OCI-LY3 (cell line): Measurements from ENCODE around the gene PNLDC1.

Experiments used
- H2AFZ ChIP-seq: fragments of 200-600, 300-600 bp; shearing (Covaris generic); 2 replicates; pipeline ENCODE4 v1.6.0; 2014; ENCODE audit warnings: antibody characterized with exemption, low read depth, low read length
- H3K27ac ChIP-seq: fragments of 200-600, 300-600 bp; sonication (generic); 2 replicates; pipeline ENCODE4 v1.5.1; 2014; ENCODE audit warnings: mild to moderate bottlenecking, low read length, moderate library complexity, mixed read lengths
- H3K27me3 ChIP-seq: fragments of 200-600, 300-600 bp; sonication (generic); 2 replicates; pipeline ENCODE4 v1.6.1; 2014; ENCODE audit warnings: low read depth, low read length, mixed read lengths
- H3K36me3 ChIP-seq: fragments of 200-600, 300-600 bp; sonication (generic); replicated peaks from 2 replicates; pipeline ENCODE3; 2014; ENCODE audit warnings: low read depth, low read length, mixed read lengths
- H3K4me1 ChIP-seq: fragments of 300-600, 200-600 bp; sonication (generic); 2 replicates; pipeline ENCODE4 v1.6.1; 2014; ENCODE audit warnings: low read length, mixed read lengths
- H3K4me2 ChIP-seq: fragments of 200-600, 300-600 bp; sonication (generic); 2 replicates; pipeline ENCODE4 v1.6.1; 2014; ENCODE audit warnings: low read length, mixed read lengths
- H3K4me3 ChIP-seq: fragments of 300-600, 200-600 bp; sonication (generic); 2 replicates; pipeline ENCODE4 v1.5.1; 2014; ENCODE audit warnings: antibody characterized with exemption, mild to moderate bottlenecking, low read length, moderate library complexity
- H3K79me2 ChIP-seq: fragments of 300-600, 200-600 bp; shearing (Covaris generic); 2 replicates; pipeline ENCODE4 v1.6.1; 2014; ENCODE audit warnings: mild to moderate bottlenecking, low read length, mixed read lengths
- H3K9ac ChIP-seq: fragments of 300-600, 200-600 bp; shearing (Covaris generic); 2 replicates; pipeline ENCODE4 v1.6.0; 2014; ENCODE audit warnings: mild to moderate bottlenecking, low read length, moderate library complexity
- H3K9me3 ChIP-seq: fragments of 200-600, 300-600 bp; shearing (Covaris generic); 2 replicates; pipeline ENCODE4 v1.6.1; 2014; ENCODE audit warnings: low read length, mixed read lengths; ENCODE audit not compliant: insufficient read depth
- H4K20me1 ChIP-seq: fragments of 200-600, 300-600 bp; sonication (generic); 2 replicates; pipeline ENCODE4 v1.6.1; 2016; ENCODE audit warnings: low read length, mixed read lengths; ENCODE audit not compliant: insufficient read depth
- EZH2phosphoT487 ChIP-seq: fragments of 200-600 bp; shearing (Covaris generic); IDR thresholded peaks from 2 replicates; pipeline ENCODE4 v1.6.1; 2018; ENCODE audit warnings: antibody characterized with exemption, mixed run types, low read depth
- TF ChIP-seq, protein P1 (sequence below): fragments of 200-600, 300-600 bp; sonication (generic); IDR thresholded peaks from 2 replicates; pipeline ENCODE4 v1.5.1; 2014; ENCODE audit warnings: antibody characterized with exemption, low read length, low read depth

The PNLDC1 gene

GRCh38 chr6:159788753-159789376, 11.2 kb upstream of the PNLDC1 start:
- H3K4me1 ChIP-seq = peaks cover 21% of the 10 kb centered on the region
- H3K4me3 ChIP-seq = peak overlapping the region; percentile 94
- H3K9ac ChIP-seq = peak overlapping the region; percentile 94
- peak overlapping the region; percentile 71 for H3K4me2 ChIP-seq
- no peaks in the 10 kb centered on the region for H3K9me3 ChIP-seq
- peaks cover 37% of the 10 kb centered on the region for H3K36me3 ChIP-seq
- H3K27ac ChIP-seq = peak overlapping the region; percentile 67
- H4K20me1 ChIP-seq = peaks cover 9% of the 10 kb centered on the region
- H3K27me3 ChIP-seq = no peaks in the 10 kb centered on the region
- no peak overlapping the region for H2AFZ ChIP-seq
- peaks cover 86% of the 10 kb centered on the region for H3K79me2 ChIP-seq
- TF ChIP-seq EZH2phosphoT487 = no peak
- TF ChIP-seq, protein P1, sequence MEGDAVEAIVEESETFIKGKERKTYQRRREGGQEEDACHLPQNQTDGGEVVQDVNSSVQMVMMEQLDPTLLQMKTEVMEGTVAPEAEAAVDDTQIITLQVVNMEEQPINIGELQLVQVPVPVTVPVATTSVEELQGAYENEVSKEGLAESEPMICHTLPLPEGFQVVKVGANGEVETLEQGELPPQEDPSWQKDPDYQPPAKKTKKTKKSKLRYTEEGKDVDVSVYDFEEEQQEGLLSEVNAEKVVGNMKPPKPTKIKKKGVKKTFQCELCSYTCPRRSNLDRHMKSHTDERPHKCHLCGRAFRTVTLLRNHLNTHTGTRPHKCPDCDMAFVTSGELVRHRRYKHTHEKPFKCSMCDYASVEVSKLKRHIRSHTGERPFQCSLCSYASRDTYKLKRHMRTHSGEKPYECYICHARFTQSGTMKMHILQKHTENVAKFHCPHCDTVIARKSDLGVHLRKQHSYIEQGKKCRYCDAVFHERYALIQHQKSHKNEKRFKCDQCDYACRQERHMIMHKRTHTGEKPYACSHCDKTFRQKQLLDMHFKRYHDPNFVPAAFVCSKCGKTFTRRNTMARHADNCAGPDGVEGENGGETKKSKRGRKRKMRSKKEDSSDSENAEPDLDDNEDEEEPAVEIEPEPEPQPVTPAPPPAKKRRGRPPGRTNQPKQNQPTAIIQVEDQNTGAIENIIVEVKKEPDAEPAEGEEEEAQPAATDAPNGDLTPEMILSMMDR = no peak

DNA sequence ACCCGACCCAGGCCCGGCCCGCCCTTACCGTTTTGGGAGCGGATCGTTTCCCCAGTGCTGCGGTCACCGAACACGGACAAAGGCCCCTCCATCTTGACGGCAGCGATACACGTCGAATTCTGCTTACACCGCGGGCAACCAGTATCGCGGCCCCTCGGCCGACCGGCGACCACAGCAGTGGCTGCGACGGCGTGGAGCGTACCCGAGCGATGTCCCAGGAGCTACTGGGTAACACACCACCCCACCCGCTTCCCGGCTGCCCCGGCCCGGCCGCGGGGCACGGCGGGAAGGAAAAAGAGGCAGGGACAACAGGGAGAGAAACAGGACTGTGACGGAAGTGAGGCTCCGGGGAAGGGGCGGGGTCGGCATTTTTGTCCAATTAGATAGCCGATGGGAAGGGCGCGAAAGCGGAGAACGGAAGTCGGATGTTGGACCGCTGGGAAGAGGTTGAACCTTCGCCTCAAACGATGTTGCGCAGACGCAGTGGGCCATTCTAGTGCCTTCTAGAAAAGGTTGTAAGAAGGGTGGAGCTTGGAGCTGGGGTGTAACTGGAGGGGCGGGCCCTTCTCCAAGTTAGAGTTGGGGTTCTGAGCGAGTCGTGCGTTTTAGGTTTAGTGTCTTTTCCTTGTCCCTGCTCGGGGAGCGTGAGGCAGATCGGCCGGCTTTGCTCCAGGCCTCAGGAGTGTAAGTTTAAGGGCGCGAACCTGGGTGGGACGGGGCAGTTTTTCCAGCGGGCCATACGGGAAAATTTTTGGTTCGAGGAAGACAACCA, 10.5 kb upstream of the PNLDC1 start, which contains the start of gene TCP1:
TCP1 (minus strand) TSS at position 226 of the 772 bp plus-strand sequence; CDS start at position 92, 134 bp downstream.
- H3K27me3 ChIP-seq = no peaks in the 10 kb centered on the region
- H3K4me3 ChIP-seq = peak within 1 kb of the TSS; percentile 94
- TF ChIP-seq EZH2phosphoT487 = no peak
- TF ChIP-seq, protein P1 = no peak
- H3K9me3 ChIP-seq = no peaks in the 10 kb centered on the region
- peak within 1 kb of the TSS; percentile 94 for H3K9ac ChIP-seq
- peaks cover 85% of the 10 kb centered on the region for H3K79me2 ChIP-seq
- H3K36me3 ChIP-seq = peaks cover 39% of the 10 kb centered on the region
- no peak within 1 kb of the TSS; the same call in 1 of the 2 replicates for H2AFZ ChIP-seq
- peak within 1 kb of the TSS; percentile 85 for H3K27ac ChIP-seq
- peaks cover 21% of the 10 kb centered on the region for H3K4me1 ChIP-seq
- H3K4me2 ChIP-seq = peak within 1 kb of the TSS; percentile 71
- H4K20me1 ChIP-seq = peaks cover 9% of the 10 kb centered on the region

GRCh38 chr6:159790149-159790955, 9.7 kb upstream of the PNLDC1 start, which contains the start of gene MRPL18:
Gene MRPL18, plus strand, starts transcription at chr6:159790467. Its CDS starts 121 bp downstream, at chr6:159790588.
- Histone ChIP-seq H3K36me3 (peaks cover 34% of the 10 kb centered on the region), H3K9ac (peak within 1 kb of the TSS; percentile 94), H3K4me3 (peak within 1 kb of the TSS; percentile 94), H3K9me3 (no peaks in the 10 kb centered on the region), H4K20me1 (peaks cover 9% of the 10 kb centered on the region), H3K27me3 (no peaks in the 10 kb centered on the region), H3K4me2 (peak within 1 kb of the TSS; percentile 71), H2AFZ (no peak within 1 kb of the TSS; the same call in 1 of the 2 replicates), H3K4me1 (peaks cover 21% of the 10 kb centered on the region), H3K79me2 (peaks cover 77% of the 10 kb centered on the region), H3K27ac (peak within 1 kb of the TSS; percentile 85)
- TF ChIP-seq, protein P1 = no peak
- TF ChIP-seq EZH2phosphoT487 = no peak
